HG02943 (cell line): ENCODE data around the gene ZNF205.
A peak's percentile ranks its signal among the peaks of the same experiment; 100 is the strongest.

Experiments
- ATAC-seq: cut with Tn5 transposase; IDR thresholded peaks from one replicate; pipeline ENCODE4 v1.9.1; 2021; ENCODE audit warnings: mild to moderate bottlenecking, low read depth, moderate library complexity; ENCODE audit not compliant: unreplicated experiment

Gene ZNF205

DNA sequence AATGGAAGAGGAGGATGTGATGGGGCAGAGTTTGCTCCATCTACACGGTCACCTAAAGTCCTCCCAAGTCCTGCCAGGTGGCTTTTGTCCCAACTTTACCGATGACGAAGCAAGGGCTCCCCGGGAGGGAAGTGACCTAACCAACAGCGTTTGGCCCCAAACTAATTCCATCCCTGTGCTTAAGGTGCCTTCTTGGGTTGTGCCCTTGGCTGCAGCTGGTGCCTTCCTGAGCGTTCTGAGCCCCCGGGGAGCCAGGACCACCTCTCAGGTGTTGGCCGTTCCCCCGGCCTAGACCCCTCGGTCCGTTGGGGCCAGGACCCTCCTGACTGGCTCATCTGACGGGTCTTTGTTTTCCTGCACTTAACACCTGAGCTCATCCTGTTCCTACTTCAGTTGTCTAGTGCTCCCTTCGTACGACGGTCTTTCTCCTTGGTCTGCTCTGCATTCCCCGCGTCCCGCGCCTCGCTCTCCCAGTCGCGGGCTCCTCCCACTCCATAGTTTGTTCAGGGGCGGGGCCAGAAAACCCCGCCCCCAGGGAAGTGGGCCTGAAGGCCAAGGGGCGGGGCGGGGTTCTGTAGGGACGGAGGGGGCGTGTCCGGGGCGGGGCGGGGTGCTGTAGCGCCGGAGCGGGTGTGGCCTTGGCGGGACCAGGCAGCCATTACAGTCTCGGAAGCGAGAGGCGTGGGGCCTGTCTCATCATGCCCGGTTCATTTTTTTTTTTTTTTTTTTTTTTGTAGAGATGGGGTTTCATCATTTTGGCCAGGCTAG lies 12.5 kb upstream of the ZNF205 start:
- no peak for ATAC-seq

DNA sequence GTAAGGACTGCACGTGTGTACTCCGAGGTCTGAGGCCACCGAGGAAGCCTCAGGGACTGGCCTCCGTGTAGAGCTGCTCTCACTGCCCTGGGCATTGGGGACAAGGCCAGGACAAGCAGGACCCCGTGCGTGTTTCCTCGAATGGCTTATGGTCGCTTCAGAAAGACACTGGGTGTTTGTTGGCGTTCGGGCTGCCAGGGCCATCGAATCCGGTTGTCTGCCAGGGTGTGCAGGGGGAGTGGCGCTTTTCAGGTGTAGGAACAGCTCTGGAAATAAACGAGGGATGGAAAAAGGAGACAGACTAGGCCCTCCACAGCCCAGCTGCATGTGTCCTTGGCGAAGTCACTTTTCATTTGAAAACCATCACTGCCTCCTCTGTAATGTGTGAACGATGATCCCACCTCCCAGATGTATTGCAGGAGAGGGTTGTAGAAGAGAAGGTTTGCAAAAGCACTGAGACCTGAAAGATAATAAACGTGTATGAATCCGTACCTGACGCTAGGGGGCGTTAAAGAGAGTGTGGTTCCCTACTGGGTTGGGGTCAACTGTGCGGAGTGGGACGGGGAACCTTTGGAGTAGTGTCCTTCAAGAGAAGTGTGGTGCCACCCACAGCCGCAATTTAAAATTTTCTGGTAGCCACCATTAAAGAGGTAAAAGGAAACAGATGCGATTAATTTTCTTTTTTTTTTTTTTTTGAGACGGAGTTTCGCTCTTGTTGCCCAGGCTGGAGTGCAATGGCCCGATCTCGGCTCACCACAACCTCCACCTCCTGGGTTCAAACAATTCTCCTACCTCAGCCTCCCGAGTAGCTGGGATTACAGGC lies 11.2 kb upstream of the ZNF205 start:
- no peak for ATAC-seq

DNA sequence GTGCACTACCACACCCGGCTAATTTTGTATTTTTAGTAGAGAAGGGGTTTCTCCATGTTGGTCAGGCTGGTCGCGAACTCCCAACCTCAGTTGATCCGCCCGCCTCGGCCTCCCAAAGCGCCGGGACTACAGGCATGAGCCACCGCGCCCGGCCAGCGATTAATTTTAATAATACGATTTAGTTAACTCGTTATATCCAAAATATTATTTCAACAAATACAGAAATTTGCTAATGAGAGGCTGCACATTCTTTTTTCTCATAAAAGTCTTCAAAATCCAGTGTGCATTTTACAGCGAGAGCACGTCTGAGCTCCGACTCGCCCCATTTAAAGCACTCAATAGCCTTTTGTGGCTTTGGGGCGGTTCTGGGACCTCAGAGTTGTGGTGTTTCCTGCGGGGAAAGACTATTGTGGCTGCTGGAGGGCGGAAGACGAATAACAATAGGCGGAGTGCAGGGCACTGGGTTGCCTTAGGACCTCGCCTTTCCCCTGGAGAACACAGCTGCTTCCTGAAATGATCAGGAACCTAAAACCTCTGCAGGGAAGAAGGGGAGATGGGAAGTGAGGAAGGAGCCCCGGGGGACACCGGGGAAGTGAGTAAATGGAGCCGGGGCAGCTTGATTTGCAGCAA lies 10.4 kb upstream of the ZNF205 start:
- ATAC-seq: no peak

DNA sequence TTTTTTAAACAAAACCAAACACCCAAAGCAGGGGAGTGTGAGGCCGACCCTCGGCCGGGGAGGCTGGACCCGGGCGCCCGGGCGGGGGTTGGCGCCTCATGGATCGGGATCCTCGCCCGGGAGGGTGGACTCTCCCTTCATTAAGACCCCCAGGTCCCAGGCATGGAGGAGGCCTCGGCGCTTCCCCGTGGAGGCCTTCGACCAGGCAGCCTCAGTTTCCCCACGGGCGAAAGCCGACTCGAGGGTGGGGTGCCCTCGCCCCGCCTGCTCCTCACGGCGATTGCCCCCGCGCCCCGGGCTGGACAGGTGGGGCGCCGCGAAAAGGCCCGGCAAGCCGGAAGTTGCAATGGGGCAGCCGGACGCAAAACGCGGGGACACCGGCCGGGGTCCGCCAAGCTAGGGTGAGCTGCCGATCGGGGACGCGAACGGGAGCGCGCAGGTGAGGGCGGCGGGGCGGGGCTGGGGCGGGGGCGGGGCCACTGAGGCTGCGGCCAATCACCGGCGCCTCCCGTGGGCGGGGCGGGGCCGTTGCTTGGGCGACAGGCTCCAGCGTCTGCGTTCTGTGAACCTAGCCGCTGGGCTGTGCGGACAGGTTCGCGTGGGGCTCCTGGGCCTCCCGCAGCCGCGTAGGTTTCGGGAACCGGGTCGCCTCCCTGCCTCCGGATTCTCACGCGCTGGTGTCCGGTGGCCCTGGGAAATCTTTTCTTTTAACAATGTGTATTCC lies 6.0 kb upstream of the ZNF205 start:
- ATAC-seq: peak; percentile 72

DNA sequence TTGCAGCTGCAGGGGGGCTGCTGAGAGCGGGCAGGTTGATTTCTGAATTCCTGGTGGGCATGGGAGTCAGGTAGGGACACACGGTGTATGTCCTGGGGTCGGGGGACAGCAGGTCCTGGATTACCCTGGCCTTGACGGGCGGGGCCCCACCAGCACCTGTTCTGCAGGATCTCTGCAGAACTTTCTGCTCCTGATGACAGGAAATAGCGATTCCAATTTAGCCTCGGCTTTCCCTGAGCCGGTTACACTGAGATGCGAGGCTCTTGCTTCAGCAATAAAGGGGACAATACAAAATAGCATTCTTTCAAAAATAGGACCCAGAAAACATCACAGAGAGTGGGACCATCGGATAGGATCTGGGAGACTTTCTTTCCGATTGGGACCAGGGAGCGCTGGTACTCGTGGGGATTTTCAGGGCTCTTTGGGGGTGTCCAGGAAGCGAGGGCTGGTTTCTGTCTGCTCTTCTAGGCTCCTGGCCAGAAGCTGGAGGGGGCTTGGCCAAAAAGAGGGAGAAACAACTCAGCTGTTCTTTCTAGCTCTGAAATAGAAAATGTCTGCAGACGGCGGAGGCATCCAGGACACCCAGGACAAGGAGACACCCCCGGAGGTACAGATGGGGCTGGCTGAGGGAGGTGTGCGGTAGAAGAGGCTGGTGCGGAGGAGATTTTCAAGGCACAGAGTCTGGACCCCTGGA lies 642 bp downstream of the ZNF205 start:
- ATAC-seq: no peak

DNA sequence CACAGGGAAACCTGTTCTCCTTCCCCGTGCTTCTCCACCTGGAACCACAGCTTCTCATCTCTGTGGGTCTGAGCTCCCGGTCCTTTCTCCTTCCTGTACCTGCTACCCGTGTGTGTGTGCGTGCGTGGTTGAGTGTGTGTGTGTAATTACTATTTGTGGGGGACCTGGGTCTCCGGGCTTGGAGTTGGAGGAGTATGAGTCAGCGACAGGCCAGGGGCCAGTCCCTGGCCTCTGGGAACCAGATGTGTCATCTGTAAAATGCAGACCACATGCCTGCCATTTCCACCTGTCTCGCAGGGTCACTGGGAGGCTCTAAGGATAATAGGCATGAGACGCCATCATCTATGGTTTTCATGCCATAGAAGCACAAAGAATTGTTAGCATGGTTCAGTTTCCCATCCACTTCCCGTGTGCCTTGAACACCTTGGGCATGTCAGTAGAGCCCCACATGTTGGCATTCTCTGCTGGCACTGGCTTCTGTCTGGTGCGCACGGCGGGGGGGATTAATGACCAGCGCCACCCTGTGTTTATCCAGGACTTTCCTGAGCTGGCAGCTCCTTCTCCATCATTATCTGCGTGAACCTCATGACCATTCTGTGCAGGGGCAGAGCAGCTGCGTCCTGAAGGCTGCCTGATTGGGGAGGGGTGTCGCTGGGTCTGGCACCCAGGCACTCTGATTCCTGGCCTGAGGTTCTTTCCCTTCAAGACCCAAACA lies 1.5 kb downstream of the ZNF205 start:
- no peak for ATAC-seq

DNA sequence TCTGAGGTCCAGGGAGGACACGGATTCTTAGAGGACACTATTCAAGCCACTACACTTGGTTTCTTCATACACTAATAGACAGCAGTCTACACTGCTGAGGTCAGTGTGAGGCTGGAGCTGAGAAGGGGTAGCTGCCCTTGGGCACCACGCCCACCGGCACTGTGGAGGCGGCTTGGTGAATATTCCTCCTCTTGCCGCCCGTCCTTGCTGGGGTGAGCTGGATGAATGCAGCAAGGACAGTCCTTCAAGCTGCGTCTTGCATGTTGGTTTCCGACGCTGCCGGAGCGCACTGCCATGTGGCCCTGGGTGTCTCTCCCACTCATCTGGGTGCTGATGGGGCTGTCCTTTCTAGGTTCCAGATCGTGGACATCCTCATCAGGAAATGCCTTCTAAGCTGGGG lies 2.6 kb downstream of the ZNF205 start:
- ATAC-seq: no peak

DNA sequence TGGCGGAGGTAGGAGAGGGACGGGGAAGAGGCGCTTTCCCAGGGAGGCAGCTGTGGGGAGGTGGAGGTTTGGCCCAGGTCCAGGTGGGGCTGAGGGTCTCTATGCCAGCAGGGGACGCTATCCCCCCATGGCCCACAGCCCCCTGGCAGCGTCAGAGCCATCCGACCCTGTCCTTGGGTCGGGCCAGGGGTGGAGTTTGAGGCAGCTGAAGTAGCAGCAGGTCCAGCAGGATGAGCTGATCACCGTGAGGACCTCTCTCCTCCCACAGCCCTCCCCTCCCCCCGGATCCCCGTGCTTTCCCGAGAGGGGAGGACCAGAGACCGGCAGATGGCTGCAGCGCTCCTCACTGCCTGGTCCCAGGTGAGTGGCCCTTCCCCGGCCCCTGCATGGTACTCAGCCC lies 3.2 kb downstream of the ZNF205 start:
- no peak for ATAC-seq

DNA sequence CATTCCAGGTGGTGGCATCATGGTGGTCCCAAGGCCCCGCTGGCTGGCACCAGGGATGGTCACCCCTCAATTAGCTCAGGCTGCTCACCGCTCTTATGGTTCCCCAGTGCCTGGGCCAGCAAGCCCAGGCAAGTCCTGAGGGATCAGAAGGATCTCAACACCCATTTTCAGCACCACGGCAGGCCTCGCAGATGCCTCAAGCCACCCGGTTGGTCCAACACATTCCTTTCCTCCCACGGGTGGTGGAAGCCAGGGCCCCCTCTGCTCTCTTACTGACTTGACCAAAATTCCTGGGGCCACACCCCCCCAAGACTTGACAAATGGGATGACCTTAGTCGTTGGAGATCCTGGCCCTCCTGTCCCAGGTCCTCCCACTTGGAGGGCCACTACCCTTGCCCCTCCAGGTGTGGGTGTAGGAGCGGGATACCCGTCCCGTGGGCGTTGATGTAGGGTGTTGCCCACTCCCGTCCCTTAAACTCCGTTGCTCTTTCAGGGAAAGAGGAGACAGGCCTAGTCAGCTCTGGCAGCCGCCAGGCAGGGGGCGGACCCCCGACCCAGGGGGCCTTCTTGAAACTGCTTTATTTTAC lies 5.9 kb downstream of the ZNF205 start:
- no peak for ATAC-seq

DNA sequence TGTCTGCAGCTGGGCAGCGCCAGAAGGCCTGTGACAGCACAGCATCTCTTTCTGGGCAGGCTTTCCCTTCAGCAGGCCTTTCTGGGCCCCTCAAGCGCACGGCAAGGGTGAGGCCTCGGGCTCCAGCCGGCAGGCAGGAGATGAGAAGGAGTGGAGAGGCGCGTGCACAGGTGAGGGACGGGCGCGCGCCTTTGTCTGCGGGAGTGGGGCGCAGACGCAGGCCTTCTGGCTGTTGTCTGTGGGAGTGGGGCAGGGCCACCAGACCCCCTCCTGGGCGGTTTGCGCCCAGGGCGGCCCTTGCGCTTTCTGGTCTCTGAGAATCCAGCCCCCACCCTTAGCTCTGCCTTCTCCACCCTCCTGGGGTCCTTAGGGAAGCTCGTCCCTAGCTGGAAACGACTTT lies 6.5 kb downstream of the ZNF205 start:
- no peak for ATAC-seq

DNA sequence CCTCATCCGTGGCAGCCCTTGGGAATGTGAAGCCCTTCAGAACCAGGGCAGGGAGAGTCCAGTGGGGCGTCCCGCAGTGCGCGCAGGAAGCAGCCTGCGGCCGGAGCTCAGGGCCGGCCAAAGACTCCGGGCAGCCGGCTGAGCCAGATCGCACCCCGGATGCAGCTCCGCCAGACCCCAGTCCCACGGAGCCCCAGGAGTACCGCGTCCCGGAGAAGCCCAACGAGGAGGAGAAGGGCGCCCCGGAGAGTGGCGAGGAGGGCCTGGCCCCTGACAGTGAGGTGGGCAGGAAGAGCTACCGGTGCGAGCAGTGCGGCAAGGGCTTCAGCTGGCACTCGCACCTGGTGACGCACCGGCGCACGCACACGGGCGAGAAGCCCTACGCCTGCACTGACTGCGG lies 6.9 kb downstream of the ZNF205 start:
- ATAC-seq: no peak

DNA sequence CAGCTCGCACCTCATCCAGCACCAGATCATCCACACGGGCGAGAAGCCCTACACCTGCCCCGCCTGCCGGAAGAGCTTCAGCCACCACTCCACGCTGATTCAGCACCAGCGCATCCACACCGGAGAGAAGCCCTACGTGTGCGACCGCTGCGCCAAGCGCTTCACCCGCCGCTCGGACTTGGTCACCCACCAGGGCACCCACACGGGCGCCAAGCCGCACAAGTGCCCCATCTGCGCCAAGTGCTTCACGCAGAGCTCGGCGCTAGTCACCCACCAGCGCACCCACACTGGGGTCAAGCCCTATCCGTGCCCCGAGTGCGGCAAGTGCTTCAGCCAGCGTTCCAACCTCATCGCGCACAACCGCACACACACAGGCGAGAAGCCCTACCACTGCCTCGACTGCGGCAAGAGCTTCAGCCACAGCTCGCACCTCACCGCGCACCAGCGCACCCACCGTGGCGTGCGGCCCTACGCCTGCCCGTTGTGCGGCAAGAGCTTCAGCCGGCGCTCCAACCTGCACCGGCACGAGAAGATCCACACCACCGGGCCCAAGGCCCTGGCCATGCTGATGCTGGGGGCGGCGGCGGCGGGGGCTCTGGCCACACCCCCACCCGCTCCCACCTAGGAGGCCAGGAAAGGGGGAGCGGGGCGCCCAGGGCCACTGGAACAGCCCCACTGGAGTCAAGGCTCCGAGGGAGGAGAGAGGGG lies 7.5 kb downstream of the ZNF205 start:
- no peak for ATAC-seq

DNA sequence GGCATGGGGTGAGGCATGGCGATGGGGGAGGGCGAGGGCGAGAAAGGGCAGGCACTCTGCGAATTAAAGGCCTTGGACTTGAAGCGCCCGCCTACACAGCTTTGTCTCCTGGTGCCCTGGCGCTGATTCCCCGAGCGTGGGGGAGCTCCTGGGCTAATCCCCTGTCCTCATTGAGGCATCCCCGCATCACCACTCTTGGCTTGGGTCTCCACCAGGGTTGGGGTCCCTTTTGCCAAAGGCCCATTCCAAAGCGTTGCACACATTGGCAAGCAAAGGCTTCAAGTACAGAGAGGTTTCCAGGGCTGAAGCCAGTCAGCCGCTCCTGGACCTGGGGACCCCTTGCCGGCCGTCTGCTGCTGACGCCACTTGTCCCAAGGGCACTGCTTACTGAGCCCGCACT lies 8.0 kb downstream of the ZNF205 start:
- ATAC-seq: no peak

DNA sequence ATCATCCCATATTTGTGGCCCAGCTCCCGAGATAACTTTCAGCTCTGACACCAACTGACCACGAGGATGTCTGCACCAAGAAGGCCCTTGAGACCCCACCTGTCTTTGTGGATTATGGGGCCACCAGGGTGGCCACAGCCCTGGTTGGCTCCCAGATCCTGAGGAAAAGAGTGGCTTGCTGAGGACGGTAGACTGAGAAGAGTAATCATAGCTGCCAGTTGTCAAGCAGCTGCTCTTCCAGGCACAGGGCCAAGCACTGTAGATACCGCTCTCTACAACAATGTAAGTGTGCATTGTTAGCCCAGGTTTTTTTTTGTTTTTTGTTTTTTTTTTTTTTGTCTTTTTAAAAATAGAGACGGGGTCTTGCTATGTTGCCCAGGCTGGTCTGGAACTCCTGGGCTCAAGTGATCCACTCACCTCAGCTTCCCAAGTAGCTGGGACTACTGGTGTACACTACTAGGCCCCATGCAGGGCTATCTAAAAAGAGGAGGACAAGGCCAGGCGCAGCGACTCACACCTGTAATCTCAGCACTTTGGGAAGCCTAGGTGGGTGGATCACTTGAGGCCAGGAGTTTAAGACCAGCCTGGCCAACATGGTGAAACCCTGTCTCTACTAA lies 9.6 kb downstream of the ZNF205 start:
- no peak for ATAC-seq

DNA sequence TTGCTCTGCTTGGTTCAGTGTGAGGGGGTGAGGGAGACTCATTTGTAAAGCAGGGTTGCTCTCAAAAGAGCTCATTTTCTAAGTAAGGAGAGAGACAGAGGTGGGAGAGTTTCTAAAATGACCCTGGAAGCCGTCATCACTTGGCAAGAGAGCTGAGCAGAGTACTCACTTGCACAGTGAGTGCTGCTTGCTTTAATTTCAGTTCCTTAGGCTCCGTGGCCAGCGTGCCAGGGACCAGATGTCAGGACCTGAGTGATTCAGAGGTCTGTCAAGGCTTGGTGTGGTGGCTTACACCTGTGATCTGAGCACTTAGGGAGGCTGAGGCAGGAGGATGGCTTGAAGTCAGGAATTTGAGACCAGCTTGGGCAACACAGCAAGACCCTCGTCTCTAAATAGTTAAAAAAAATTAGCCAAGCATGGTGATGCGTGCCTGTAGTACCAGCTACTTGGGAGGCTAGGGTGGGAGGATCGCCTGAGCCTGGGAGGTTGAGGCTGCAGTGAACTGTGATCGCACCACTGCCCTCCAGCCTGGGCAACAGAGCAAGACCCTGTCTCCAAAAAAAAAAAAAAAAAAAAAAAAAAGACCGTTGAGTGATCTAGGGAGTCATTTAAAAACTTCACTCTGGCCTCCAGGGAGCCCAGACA lies 10.7 kb downstream of the ZNF205 start:
- no peak for ATAC-seq

DNA sequence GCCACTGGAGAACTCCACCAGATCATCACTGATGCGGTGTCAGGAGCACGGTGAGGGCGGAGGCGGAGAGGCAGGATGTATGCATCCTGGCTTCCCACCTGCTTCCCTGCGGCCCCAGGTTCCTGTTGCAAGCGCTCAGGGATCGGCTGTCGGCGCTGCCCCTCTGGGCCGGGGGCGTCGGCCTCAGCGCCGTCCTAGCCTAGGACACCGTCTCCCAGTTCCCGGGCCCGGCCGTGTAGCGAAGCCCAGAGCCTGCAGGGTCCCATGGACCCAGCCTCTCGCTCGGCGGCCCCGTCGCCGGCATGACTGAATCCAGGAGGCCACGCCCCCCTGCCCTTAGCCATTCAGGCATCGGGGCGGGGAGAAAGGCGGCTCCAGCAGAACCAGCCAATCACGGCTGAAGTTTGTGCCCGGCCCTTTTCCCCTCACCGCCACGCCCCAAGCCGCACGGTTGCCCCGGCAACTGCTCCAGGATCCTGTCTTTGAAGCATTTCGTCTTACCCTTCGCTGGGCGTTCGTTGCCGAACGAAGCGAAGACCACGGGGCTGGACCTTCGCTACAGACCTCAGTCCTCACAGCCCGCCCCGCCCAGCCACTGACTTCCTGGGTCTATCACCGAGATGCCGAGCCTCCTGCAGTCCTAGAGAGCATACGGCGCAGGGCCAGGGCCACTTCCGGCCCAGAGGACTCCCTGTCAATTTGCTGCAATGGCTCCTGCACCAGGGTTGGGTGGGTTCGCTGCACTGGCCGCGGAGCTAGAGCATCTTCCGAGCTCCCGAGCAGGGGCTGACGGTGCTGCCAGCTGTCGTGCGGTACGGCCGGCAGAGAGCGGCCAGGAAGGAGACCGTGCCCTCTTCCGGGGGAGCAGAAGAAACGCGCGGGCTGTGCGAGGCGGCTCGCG lies 11.8 kb downstream of the ZNF205 start:
- ATAC-seq: peak; percentile 82

DNA sequence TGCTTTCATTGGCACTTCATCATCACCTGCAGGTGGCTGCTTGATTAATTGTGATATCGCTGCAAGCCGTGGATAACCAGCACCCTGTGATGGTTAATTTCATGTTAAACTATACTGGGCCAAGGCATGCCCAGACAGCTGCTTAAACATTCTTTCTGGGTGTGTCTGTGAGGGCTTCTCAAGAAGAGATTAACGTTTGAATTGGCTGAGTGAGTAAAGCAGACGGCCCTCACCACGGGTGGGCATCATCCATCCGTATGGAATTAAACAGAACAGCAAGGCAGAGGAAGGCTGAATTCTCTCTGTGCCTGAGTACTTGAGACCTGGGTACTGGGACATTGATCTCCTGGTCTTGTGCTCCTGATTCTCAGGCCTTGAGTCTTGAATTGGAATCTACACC lies 15.4 kb downstream of the ZNF205 start:
- no peak for ATAC-seq
